ENCODE data around the gene CLEC11A.

GRCh38 chr19:50736338-50736737 lies 13.2 kb downstream of the CLEC11A start:
- TF ChIP-seq PKNOX1 (IDR thresholded peaks at IDR 0.05): no peak
- TF ChIP-seq CTCF (IDR thresholded peaks at IDR 0.05 in 2 of 3, conservative IDR thresholded peaks at IDR 0.05 in 1 of 3; ENCODE audit: insufficient read depth in 2 of 3, low read depth in 1 of 3, low read length in 3 of 3): no peak
- TF ChIP-seq TEAD4 (IDR thresholded peaks at IDR 0.05; ENCODE audit: low read length): no peak
- TF ChIP-seq TEAD4 (CRISPR knock-in tag; IDR thresholded peaks at IDR 0.05; ENCODE audit: borderline replicate concordance): no peak
- TF ChIP-seq ZFP36 (IDR thresholded peaks at IDR 0.05; ENCODE audit: low read depth, low read length, partially characterized antibody): no peak
- no peak for TF ChIP-seq TCF7 (IDR thresholded peaks at IDR 0.05; ENCODE audit: borderline replicate concordance)
- no peak for TF ChIP-seq EGR1 (conservative IDR thresholded peaks at IDR 0.05)
- TF ChIP-seq ZNF512 (tag; IDR thresholded peaks at IDR 0.05): no peak
- no peak for TF ChIP-seq CBFB (CRISPR knock-in tag; IDR thresholded peaks at IDR 0.05)
- TF ChIP-seq GATAD2A (IDR thresholded peaks at IDR 0.05): no peak
- no peak for TF ChIP-seq PPARD (CRISPR knock-in tag; IDR thresholded peaks at IDR 0.05)
- no peak for TF ChIP-seq NFXL1 (CRISPR knock-in tag; IDR thresholded peaks at IDR 0.05)
- no peak for TF ChIP-seq FOXJ3 (CRISPR knock-in tag; IDR thresholded peaks at IDR 0.05)
